NOMO-1 (cell line): Measurements from ENCODE around the gene IAPP.
"Not testable (repeated sequence)": the region's sequence is repeated elsewhere in the genome, so short reads cannot be mapped to it uniquely, and the experiment has no call there.

Source experiments
- DNase-seq, 2 experiments: peaks; one replicate each; lab custom pipeline; 2025; ENCODE audit not compliant: unreplicated experiment in 2 of 2; lab: John Stamatoyannopoulos, UW

IAPP gene

DNA sequence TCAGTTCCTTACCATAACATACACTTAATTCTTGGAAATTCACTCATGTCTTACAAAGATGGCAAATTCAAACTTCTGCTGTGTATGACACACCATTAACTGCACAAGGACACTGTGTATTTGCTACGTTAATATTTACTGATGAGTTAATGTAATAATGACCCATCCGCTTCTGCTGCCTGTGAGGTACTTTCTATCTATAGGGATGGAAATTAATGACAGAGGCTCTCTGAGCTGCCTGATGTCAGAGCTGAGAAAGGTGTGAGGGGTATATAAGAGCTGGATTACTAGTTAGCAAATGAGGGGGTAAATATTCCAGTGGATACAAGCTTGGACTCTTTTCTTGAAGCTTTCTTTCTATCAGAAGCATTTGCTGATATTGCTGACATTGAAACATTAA, at the start of gene IAPP:
TSS of gene IAPP (plus strand) at position 301 of the 400 bp plus-strand sequence. CDS start 450 bp downstream, outside the sequence.
- DNase-seq: no peak

DNA sequence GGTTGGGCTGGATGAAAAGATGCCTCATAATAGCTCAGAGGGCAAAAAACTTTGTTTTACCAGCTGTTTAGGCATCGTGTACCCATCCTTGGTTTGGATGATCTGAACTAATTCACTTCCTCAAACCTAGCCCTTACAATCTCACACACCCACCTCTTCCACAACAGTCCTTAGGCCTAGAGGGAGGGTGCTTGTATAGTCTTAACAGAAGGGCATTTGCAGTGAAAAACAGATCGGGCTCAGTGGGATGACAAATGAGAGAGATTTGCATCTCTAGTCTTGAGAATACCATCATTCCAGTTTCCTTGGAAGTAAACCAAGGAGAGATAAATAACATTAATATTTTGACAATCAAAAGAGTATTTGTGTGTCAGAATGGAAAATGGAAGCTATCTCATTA, 49.0 kb upstream of the IAPP start:
- DNase-seq: no peak

DNA sequence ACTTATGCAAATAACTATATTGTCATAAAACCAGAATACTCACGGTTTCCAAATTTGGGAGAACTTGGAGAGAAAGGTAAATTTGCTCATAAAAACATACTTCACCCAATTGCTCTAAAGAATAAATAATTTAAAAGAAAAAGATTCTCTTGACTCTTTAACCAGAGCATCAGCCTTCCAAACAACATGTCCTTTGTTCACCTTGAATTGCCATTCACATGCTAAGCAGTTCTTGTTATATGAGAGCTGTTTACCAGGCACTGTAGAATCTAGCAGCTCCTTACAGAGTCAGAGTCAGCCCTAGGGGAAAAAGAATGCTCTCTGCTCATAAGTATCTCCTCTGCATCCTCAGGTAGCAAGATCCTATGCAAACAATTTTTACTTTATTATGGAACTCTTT, 48.2 kb upstream of the IAPP start:
- DNase-seq: no peak

DNA sequence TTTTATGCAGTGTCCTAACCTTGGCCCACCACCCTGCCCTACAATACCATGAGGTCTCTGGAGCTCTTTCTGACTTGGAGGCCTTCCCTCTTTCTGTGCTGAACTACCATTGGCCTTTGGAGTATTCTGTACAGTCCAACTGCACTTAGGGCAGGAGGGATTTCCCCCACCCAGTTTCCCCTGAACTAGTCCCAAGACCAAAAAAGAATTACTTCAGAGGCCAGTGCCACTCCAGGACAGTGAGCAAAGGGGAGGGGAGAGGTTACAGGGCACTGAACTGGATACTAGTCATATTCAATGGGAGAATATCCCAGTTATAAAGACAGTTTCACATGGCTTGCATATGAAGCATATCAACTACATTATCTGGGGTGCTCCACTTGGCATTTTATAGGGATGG, 44.1 kb upstream of the IAPP start:
- DNase-seq: no peak

DNA sequence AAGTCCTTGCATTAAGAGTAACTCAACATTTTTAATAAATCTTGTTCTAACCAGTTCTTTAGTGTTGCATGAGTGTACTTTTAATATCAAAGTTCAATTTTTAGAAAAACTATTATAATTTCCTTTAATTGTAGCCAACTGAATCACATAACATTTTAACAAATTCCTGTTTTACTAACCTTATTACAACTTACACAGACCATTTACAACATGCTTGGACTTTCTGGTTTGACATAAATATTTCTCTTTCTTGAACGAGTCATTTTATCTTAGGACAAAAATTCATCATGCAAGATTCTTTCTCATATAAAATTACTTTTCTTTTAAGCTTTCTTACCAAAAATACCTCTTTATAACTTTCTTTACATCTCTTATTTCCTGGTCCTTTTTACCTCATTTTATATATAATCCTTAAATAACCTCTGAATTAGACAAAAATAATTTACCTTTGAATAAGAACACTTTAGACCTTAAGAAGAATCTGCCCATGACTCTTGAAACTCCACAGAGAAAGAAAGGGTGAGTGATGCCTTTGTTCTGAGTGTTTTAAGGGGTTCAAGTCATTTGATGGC, 41.9 kb upstream of the IAPP start:
- no peak for DNase-seq

DNA sequence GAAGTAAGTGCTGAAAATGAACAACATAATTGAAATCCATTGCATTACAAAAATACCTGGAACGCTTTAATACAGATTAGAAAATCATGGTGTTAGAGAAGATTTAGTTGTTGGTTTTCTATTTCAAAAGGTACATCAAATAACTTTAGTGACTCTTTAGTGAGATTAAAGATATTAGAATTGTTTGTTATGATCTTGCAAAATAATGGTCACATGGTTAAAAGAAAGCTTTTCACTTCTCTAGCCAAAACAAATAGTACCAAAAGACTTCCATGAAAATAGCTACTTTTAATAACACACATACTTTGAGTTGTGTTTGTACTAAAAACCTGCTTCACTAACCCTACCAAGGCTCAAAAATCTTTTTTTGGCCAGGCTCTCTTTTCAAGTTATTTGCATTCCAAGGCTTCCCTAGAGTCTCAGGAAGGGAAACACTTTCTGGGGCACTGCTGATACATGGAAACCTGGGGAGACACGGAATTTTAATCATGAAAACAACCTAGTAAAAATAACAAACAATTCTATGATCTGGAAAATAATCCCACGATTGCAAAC, 37.9 kb upstream of the IAPP start, which contains the start of gene SLCO1A2:
TSS of gene SLCO1A2 (minus strand) at position 147 of the 555 bp plus-strand sequence. CDS start 270 bp downstream, outside the sequence.
- no peak for DNase-seq

DNA sequence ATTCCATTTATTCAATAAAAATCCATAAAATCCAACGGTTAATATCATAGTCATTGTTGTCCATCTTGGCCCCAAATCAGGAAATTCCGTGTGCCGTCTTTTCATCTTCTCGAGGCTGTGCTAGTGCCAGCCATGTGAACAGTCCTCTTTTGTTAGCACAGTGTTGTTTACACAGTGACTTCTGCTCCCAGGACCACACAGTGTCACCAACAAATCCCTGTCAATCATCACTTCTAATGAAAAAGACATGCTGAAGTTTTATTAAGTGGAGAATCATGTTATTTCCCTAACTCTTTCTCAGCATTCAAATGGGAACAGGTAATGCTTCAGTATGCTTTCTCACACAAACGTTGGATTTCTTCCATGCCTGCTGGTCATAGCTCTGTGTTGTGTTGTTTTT, 36.0 kb upstream of the IAPP start:
- no peak for DNase-seq

DNA sequence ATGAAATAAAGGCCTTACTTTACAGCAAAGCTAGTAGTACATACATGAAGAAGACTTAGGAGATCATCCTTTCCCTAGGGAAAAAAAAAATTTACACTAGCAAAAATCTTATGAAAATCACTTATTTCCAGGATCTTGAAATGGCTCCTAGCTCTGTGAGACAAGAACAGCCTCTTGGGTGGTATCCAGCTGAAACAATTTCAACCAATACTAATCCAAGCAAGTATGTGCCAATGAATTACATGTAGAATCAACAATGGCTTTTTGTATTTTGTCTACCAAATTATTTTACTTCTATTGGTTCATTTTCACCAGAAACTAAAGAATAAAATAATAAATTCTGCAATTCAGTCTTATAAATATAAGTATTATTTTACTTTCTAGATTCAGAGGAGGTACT, 35.2 kb upstream of the IAPP start:
- DNase-seq: no peak

DNA sequence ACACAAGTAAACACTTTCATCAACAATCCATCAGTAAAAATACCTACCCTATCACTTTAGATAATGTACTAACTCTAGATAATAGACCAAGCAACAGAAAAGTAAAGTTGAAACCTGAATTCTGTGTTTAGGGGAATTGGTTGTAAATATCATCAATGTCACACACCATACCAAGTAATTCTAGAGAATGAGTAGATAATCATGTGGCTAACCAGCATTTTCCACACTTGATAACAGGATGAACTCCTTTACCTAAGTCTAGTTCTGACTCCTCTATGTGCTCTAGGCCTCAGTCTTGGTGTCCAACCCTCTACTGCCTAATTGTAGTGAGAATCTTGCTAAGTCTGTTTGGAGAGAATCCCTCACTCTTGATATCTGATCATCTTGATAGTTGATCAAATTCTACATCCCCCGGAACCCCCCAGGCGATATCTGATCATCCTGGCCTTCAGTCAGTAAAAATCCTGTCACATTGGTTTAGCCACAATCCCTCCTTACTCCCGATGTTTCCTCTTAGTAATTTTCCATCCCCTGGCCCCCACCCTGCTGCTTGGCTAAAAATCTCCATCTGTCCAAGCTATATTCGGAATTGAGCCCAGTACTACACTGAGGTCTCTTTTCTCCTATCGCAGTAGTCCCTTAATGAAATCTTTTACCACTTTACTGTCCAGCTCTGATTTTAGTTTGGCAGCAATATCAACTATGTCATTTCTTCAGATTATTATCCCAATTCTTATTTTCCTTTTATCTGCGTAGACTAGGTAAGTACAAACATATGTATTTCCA, 34.5 kb upstream of the IAPP start:
- no peak for DNase-seq

DNA sequence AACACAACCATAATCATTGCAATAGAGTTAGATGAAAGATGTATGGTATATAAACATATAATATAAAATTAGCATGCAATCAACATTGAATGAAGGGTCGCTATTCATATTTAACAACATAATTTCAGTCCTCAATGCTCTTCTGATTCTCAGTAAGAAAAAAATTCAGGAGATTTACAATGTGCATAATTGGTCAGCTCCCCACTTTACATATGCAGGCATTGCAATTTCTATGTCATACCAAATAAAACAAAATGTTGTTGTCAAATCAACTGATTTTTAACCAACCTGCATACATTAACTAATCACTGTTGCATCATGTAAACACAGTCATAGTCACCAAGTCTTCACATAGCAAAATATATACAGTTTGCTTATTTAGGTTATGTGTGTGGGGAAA, 32.8 kb upstream of the IAPP start:
- no peak for DNase-seq

DNA sequence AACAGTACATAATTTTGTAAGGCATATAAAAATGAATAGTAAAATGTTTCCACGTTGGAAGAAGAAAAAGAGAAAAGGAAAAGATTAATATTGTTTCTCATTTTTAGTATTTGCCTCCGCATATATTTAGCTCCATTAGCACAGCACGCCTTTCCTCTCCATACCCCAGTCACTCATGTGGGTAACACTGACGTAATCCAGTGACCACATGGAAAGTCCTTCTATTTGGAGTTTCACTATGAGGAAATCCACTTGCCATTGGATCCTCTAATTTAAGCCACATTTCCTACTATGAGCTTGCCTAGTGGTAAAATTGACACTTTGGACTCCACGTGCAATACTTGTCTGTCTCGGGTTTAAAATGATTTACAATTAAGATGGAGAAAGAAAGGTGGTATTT, 32.3 kb upstream of the IAPP start:
- DNase-seq: no peak

DNA sequence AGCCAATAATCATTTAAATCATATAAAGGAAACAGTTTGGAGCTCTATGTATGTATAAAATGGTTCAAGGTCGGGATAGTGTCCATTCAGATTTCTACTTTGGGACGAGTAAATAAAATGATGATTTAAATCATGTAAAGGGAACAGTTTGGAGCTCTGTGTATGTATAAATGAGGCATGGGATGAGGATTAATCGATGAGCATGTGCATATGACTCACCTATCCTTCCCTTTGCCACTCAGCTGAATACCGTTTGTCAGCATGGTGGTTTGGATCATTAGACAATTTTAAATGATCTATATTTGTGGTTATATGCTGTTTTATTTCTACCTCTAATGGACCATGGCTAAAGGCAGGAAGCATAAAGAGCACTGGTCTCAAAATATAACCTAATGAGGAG, 30.9 kb upstream of the IAPP start:
- no peak for DNase-seq

DNA sequence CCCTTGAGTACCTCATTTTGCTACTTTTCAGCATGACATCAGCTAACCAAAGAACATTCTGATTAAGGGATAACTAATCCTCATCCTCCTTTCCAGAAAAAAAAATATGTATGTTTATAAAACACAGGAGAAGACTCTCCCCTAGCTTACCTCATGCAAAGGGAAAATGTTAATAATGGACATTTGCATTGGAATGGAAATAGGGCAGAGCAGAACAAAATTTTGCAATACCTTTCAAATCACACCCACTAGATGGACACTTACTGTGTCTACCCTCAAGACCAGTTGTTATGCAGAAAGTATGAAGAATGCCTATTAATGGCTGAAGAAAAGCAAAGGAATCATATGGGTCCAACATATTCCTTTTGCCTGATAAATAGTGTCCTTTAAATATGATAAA, 29.1 kb upstream of the IAPP start:
- DNase-seq: no peak

DNA sequence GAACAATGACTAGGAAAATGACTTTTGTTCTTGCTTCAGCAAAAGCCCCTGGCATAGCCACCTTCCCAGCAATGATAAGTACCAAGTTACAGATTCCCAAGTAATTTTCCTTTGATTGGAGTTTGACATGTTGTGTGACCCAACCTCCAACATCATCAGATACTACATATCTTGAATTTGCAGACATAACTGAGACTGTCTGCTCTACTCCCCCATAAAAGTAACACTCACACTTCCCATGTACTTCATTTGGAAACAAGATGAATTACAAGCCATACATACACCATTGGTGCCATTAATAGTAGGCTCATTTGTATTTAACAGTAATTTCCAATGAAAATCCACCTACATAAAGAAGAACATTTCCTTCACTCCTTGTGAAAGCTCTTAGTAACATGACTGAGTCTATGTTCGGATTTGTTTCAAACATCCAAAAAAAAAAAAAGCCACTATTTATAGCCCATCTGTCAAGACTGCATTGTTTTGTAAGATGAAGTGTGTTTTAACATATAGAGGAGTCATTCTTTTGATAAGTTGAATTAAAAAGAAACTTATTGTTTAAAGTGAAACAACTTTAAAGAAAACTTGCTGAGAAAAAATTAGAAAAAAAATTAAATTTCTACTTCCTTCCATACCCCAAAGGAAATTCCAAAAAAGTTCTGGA, 26.0 kb upstream of the IAPP start:
- no peak for DNase-seq

DNA sequence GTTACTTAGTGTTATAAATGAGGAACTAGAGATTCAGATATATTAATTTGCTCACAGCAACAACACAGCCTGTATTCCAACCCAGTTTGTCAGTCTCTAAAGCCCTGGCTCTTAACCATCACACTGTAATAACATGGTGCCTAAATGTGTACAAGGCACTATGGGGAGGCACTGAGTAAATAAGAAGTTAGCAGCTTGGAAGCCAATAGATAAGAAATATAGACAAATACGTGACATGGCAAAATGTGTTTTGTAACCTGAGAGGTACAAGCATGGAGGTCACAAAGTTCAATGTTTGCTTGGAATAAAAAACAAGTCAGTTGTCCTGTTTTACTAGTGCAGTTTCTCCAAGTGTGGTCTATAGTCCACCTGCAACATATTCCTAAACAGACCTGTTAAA, 21.7 kb upstream of the IAPP start:
- DNase-seq: no peak

DNA sequence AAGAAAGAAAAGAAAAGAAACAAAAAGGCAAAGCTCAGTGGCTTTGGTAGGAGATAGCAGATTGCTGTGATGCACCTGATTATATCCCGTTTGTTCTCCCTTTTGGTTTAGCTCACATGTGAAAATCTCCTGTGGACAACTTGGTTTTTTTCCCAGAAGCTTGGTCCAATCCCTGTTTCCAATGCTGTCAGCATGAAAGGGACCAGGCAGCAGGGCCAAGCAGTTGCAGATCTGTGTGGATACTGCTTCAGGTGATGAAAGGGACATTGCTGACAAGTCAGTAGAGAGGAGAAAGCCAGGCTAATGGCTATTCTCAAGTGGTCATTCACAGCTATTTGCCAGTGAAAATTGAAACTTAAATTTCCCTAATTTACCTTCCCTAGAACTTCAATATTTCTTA, 19.2 kb upstream of the IAPP start:
- no peak for DNase-seq

DNA sequence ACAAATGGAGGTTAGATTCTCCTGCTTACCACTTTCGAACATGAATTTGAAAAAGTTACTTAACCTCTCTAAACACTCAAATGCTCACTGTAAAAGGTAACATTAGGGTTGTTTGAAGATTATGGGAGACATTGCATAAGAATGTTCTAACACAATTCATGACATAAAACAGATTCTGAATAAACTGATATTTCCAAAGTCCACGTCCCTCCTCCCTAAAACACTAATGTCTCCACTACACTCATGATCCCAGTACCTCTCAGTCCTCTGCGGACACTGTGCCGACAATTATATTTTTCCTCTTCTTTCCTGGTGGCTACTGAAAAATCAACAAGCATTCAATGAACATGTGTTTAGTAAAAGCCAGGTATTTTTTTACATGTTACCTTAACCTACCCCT, 18.8 kb upstream of the IAPP start:
- no peak for DNase-seq

DNA sequence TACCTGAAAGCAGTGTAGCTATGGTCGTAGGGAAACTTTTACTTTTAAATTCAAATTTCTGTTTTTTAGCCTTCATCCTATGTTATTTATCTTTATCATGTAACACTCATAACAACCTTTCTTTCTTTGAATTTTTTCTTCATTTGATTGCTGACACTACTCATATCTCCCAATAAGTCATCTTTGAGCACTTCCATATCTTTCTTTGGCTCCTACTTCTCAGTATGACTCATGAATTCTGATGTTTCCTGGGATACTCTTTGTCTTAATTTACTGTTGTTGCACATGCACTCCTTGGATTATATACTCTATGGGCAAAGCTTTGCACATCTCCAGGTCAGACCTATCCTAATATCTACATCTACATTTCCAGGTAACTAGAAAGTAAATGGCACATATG, 18.1 kb upstream of the IAPP start:
- no peak for DNase-seq

DNA sequence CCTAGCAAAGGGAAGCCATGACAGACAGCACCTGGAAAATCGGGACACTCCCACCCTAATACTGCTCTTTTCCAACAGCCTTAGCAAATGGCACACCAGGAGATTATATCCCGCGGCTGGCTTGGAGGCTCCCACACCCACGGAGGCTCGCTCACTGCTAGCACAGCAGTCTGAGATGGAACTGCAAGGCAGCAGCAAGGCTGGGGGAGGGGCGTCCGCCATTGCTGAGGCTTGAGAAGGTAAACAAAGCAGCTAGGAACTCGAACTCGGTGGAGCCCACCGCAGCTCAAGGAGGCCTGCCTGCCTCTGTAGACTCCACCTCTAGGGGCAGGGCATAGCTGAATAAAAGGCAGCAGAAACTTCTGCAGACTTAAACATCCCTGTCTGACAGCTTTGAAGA, 12.1 kb upstream of the IAPP start:
- DNase-seq: not testable (repeated sequence)

DNA sequence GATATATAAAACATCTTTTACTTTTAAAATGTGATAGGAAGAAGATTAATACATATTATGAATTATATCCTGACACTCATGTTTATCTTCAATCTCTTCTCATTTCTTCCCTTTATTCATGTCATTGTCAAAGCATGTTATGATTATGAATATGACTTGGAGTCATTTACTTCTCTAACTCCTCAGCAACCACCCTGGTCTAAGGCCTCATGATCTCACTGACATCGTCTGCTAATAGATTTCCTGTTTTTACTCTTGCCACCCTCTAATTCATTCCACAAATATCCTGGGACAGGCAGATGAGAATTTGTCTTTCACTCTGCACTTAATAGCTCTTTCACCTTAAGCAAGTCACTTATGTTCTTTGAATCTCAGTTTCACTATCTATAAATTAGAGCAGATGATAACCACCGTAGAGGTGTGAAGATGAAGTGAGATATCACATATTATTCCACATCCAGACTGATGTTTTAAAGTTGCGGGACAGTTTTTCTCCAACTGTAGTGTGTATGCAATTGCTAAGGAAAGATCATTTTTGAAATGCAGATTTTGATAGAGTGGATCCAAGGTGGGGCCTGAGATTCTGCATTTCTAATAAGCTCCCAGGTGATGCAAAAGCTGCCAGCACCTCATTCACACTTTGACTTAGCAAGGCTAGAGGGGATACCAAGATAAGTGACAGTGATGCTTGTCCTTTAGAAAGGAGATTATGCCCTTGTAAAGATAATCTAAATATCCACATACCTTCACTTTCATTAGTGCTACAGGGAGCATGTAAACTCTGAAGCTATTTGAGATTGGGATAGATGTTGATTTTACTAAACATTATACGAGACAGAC, 3.3 kb upstream of the IAPP start:
- no peak for DNase-seq
